Heart left ventricle (tissue), 13 donors: ENCODE measurements around the gene CSPG4.

Experiments used
- CTCF ChIP-seq, 12 donors: fragments of 200-600 bp; sonication (generic) in 4 of 12; IDR thresholded peaks; one replicate each; pipeline versions ENCODE4 v1.5.0 to v1.8.0; 2018 to 2022; ENCODE audit warnings: antibody characterized with exemption in 12 of 12, mild to moderate bottlenecking in 5 of 12
- POLR2A ChIP-seq, 2 donors: fragments of 450-650 bp; IDR thresholded peaks; one replicate each; pipeline ENCODE4 v1.6.1; 2017; ENCODE audit warnings: antibody characterized with exemption in 2 of 2, mild to moderate bottlenecking in 2 of 2, moderate library complexity in 2 of 2
- donor health status: ischemic (EF 13 %, LVEDD 7.1; RV severe dilation, severe dysfunction).
- donor health status: DM: no; HTN: yes; CAD: no.
- donor health status: DM: no; HTN: no; CAD: no.
- donor health status: ischemic (EF 25% LVEDD 6.9; RV normal size, moderate dysfunction).
- donor health status: ischemic (EF 25% LVEDD 5.7; RV mildly dilated, moderate dysfunction).
- donor health status: ischemic (EF 35%, LVEDD 5.7; RV mildly dilated, moderate dysfunction).
- donor health status: nonischemic (EF 11% LVEDD 7.7; RV severe dilation, severe dysfunction).
- donor health status: DM: yes; HTN: yes; CAD: no.
- donor health status: PGD.
- donor health status: ischemic (EF 29% LVEDD 5.4; RV normal size, mild dysfunction).
- donor health status: nonischemic (EF 23%, LVEDD 6.1; RV moderate dilation, normal function).

GRCh38 chr15:75677465-75678323 lies 35.0 kb downstream of the CSPG4 start:
- TF ChIP-seq POLR2A (IDR thresholded peaks at IDR 0.05), result no peak
- TF ChIP-seq CTCF (IDR thresholded peaks at IDR 0.05), result no peak
